SK-N-SH (cell line): ENCODE data around the gene PTPRD.

Experiments used
- EP300 ChIP-seq, 2 experiments: IDR thresholded peaks; 2 replicates each; pipeline versions ENCODE4 v1.4.0 to v1.6.1; 2012; ENCODE audit warnings: borderline replicate concordance in 1 of 2, low read depth in 1 of 2, low read length in 1 of 2
- FOXM1 ChIP-seq: IDR thresholded peaks from 2 replicates; pipeline ENCODE4 v1.4.0; 2012; ENCODE audit warnings: low read depth, mild to moderate bottlenecking
- PBX3 ChIP-seq: IDR thresholded peaks from 2 replicates; pipeline ENCODE4; 2012
- POLR2AphosphoS5 ChIP-seq: IDR thresholded peaks from 2 replicates; pipeline ENCODE4 v1.6.1; 2012; ENCODE audit warnings: low read depth, low read length
- RAD21 ChIP-seq: IDR thresholded peaks from 2 replicates; pipeline ENCODE4 v1.6.1; 2012; ENCODE audit warnings: mild to moderate bottlenecking, low read length
- RFX5 ChIP-seq: IDR thresholded peaks from 2 replicates; pipeline ENCODE4 v1.6.1; 2012; ENCODE audit warnings: mild to moderate bottlenecking, improper control_type of control experiment, low read length
- TAF1 ChIP-seq: IDR thresholded peaks from 2 replicates; pipeline ENCODE4 v1.6.1; 2012; ENCODE audit warnings: low read depth, mild to moderate bottlenecking, low read length, moderate library complexity, borderline replicate concordance
- TF ChIP-seq, protein P1 (sequence below): fragments of 200-600 bp; sonication (generic); IDR thresholded peaks from 2 replicates; pipeline ENCODE4 v1.6.1; 2017; ENCODE audit warnings: antibody characterized with exemption, mild to moderate bottlenecking, moderate library complexity
- TF ChIP-seq, protein P2 (sequence below): IDR thresholded peaks from 2 replicates; pipeline ENCODE4 v1.4.0; 2012; ENCODE audit warnings: low read depth

DNA sequence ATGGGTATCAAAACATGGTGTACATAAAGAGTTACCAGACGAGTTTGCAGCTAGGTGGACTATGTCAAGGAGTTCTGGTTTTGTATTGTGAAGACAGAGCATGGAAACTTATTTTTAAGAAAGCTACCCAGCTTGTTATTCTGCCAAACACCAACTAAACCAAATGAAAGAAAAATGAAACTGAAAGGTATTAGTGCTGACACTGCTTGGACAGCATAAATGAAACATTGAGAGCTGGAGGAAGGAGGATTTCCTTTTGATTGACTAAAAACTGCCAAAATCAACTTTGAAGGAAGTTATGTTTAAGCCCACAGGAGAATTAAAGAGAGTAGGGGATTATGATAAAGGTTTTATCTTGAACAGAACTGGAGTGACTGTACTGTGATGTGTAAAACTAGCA is 766.2 kb downstream of the PTPRD start:
- TF ChIP-seq, protein P1, sequence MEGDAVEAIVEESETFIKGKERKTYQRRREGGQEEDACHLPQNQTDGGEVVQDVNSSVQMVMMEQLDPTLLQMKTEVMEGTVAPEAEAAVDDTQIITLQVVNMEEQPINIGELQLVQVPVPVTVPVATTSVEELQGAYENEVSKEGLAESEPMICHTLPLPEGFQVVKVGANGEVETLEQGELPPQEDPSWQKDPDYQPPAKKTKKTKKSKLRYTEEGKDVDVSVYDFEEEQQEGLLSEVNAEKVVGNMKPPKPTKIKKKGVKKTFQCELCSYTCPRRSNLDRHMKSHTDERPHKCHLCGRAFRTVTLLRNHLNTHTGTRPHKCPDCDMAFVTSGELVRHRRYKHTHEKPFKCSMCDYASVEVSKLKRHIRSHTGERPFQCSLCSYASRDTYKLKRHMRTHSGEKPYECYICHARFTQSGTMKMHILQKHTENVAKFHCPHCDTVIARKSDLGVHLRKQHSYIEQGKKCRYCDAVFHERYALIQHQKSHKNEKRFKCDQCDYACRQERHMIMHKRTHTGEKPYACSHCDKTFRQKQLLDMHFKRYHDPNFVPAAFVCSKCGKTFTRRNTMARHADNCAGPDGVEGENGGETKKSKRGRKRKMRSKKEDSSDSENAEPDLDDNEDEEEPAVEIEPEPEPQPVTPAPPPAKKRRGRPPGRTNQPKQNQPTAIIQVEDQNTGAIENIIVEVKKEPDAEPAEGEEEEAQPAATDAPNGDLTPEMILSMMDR = no peak
- TF ChIP-seq FOXM1 = no peak
- TF ChIP-seq TAF1 = no peak
- TF ChIP-seq POLR2AphosphoS5 = no peak
- TF ChIP-seq, protein P2, sequence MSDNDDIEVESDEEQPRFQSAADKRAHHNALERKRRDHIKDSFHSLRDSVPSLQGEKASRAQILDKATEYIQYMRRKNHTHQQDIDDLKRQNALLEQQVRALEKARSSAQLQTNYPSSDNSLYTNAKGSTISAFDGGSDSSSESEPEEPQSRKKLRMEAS = no peak
- TF ChIP-seq RFX5 = no peak
- TF ChIP-seq EP300 (IDR thresholded peaks at IDR 0.05; ENCODE audit: borderline replicate concordance in 1 of 2, low read depth in 1 of 2, low read length in 1 of 2) = no peak
- no peak for TF ChIP-seq RAD21
- TF ChIP-seq PBX3 = no peak
